Skeletal muscle tissue (tissue), 4 donors: ENCODE data around the gene GPR142. TPM values are rescaled to one million over a fixed set of nuclear protein-coding genes. Genes with fewer than 3 reads are reported as not detected.

Source experiments
- H3K27ac ChIP-seq: one replicate; pipeline ENCODE4 v1.7.0; 2013; ENCODE audit warnings: mild to moderate bottlenecking, low read depth, low read length, inconsistent platforms
- H3K27me3 ChIP-seq, 3 donors: one replicate each; pipeline ENCODE4 v1.7.0; 2013; ENCODE audit warnings: low read length in 3 of 3; ENCODE audit not compliant: control insufficient read depth in 3 of 3, insufficient read depth in 3 of 3
- H3K36me3 ChIP-seq, 3 donors: one replicate each; pipeline ENCODE4 v1.7.0; 2013; ENCODE audit warnings: low read length in 3 of 3; ENCODE audit not compliant: control insufficient read depth in 3 of 3, insufficient read depth in 3 of 3
- H3K4me1 ChIP-seq, 3 donors: one replicate each; pipeline ENCODE4 v1.7.0; 2013; ENCODE audit warnings: low read length in 3 of 3, mild to moderate bottlenecking in 3 of 3; ENCODE audit not compliant: control insufficient read depth in 3 of 3, insufficient read depth in 3 of 3
- H3K4me3 ChIP-seq, 3 donors: one replicate each; pipeline ENCODE4 v1.7.0; 2013; ENCODE audit warnings: low read length in 3 of 3
- H3K9ac ChIP-seq, 3 donors: one replicate each; pipeline ENCODE4 v1.7.0; 2013; ENCODE audit warnings: low read length in 3 of 3, mild to moderate bottlenecking in 3 of 3, moderate library complexity in 2 of 3, low read depth in 1 of 3
- H3K9me3 ChIP-seq, 3 donors: one replicate each; pipeline ENCODE4 v1.7.0; 2013; ENCODE audit warnings: low read length in 3 of 3; ENCODE audit not compliant: control insufficient read depth in 3 of 3
- total RNA-seq: library from RNA; depleted of rRNA; stranded (reverse); fragments of >200 nt; gene quantifications from one replicate; pipeline ENCODE4 v1.2.3, GENCODE V29; 2014
- donor health status: Osteomylitis.

The GPR142 gene, protein sequence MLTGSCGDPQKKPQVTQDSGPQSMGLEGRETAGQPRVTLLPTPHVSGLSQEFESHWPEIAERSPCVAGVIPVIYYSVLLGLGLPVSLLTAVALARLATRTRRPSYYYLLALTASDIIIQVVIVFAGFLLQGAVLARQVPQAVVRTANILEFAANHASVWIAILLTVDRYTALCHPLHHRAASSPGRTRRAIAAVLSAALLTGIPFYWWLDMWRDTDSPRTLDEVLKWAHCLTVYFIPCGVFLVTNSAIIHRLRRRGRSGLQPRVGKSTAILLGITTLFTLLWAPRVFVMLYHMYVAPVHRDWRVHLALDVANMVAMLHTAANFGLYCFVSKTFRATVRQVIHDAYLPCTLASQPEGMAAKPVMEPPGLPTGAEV
- not detected for total RNA-seq

DNA sequence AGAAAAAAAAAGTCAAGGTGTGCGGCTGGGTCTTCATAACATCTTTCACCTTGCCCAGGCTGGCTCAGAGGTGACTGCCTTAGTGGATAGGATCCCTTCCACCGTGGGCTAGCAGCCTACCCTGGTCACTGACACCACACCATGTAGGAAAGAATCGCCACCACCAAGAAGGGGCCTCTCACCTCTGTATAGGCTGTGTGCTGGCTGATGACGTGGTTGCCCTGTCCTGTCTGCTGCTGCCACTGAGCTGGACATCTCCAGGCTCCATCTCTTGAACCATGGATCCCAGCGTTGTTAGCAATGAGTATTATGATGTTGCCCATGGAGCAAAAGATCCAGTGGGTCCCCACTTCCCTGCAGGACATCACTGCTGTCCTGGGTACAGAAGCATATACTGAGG is at the start of gene GPR142:
Gene GPR142, plus strand, starts transcription at position 301 of the 400 bp plus-strand sequence. CDS start 2,035 bp downstream, outside the sequence.
- no peak within 1 kb of the TSS for H3K9ac ChIP-seq
- H3K4me1 ChIP-seq = peaks cover 4 to 19% (median 13%) of the 10 kb centered on the region in 3 donors
- H3K9me3 ChIP-seq = no peaks in the 10 kb centered on the region
- H3K36me3 ChIP-seq = no peaks in the 10 kb centered on the region
- no peak within 1 kb of the TSS for H3K4me3 ChIP-seq
- peaks cover 5 to 12% (median 6%) of the 10 kb centered on the region in 3 donors for H3K27me3 ChIP-seq
- H3K27ac ChIP-seq = no peak within 1 kb of the TSS

DNA sequence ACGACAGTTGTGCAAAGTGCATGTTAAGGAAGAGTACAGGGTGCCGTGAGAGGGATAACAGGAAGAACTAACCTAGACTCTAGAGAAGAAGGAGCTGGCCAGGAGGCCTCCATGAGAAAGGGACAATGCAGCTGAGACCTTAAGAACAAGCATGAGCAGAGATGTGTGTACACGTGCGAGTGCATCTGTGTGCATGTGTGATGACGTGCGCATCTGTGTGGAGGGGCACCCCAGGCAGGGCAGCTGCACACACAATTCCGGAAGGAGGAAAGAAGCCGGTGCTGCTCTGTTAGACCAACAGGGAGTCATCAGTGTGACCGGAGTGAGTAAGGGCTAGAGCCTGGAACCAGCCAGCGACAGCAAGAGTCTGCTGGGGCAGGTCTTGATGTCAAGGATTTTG is 48.9 kb upstream of the GPR142 start:
- no peak overlapping the region for H3K4me3 ChIP-seq
- no peaks in the 10 kb centered on the region for H3K9me3 ChIP-seq
- no peaks in the 10 kb centered on the region for H3K36me3 ChIP-seq
- H3K9ac ChIP-seq = no peak overlapping the region
- H3K27ac ChIP-seq = no peak overlapping the region
- H3K4me1 ChIP-seq = no peaks in the 10 kb centered on the region
- H3K27me3 ChIP-seq = peaks cover 0 to 11% (median 8%) of the 10 kb centered on the region in 3 donors

DNA sequence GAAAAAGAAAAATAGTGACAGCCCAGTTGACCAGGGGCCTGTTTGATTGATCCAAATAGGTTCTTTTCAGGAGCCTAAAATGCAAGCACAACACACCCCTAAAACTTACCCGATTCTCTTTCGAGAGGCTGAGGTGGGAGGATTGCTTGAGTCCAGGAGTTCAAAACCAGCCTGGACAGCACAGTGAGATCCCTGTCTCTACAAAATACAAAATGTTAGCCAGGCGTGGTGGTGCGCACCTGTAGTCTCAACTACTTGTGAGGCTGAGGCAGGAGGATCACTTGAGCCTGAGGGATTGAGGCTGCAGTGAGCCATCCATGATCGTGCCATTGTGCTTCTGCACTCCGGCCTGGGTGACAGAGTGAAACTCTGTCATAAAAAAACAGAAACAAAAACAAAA is 42.8 kb upstream of the GPR142 start:
- Histone ChIP-seq H3K36me3 (no peaks in the 10 kb centered on the region), H3K9ac (no peak overlapping the region), H3K4me1 (peaks cover 13 to 20% (median 19%) of the 10 kb centered on the region in 3 donors), H3K9me3 (no peaks in the 10 kb centered on the region), H3K4me3 (no peak overlapping the region), H3K27me3 (peaks cover 1 to 15% (median 6%) of the 10 kb centered on the region in 3 donors), H3K27ac (no peak overlapping the region)

DNA sequence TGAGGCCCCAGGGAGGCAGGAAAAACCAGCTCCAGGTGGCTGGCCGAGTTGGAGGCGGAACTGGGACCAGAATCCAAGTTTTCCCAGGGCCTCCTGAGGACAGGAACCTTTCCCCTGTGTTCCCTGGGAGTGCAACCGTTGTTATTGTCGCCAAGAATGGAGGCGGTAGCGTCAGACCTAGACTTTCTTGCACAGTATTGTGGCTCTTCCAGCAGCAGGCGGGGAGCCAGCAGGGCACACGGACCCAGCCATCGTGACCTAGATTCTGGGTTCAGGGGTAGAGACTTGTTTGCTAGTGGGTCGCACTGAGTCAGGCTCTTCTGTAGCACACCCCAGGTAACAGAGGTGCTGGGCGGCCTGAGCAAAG is 41.9 kb upstream of the GPR142 start:
- Histone ChIP-seq H3K9ac (peak overlapping the region in 2 of 3 donors; percentile 16 to 76), H3K9me3 (no peaks in the 10 kb centered on the region), H3K36me3 (no peaks in the 10 kb centered on the region), H3K4me3 (peak overlapping the region; percentile 48 to 71 (median 66)), H3K4me1 (peaks cover 13 to 20% (median 19%) of the 10 kb centered on the region in 3 donors), H3K27me3 (peaks cover 4 to 16% (median 8%) of the 10 kb centered on the region in 3 donors), H3K27ac (no peak overlapping the region)

DNA sequence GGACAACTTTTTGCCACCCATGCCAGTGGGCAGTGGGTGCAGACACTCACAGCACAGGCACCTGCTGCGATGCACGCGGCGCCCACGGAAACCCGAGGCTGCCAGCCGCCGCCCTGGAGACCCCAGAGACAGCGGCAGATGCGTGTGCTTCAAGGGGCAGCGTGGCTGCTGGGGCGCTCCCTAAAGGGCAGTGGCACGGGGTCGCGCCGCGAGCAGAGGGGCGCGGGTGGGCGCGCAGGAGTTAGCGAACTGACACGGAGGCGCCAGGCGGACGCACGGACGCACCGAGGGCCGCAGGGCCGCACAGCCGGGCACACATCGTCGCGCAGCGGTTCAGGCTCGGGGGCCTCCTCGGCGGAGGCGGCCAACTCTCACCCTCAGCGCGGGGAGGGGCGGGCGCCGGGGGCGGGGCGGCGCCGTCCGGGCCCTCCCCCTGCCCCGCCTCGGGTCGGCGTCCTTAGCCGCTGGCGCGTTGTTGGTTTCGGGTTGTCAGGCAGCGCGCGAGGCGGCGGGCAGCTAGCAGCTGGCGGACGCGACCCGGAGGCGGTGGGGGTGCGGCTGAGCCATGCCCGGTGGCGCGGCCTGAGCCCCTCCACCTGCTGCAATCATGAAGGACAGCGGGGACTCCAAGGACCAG is 41.4 kb upstream of the GPR142 start, which contains the start of gene KIF19:
Gene KIF19, plus strand, starts transcription at position 484 of the 637 bp plus-strand sequence. Its CDS starts 124 bp downstream, at position 608.
- Histone ChIP-seq H3K27ac (no peak within 1 kb of the TSS), H3K4me1 (peaks cover 13 to 20% (median 19%) of the 10 kb centered on the region in 3 donors), H3K9me3 (no peaks in the 10 kb centered on the region), H3K9ac (peak within 1 kb of the TSS; percentile 16 to 76 (median 57)), H3K36me3 (no peaks in the 10 kb centered on the region), H3K27me3 (peaks cover 4 to 18% (median 11%) of the 10 kb centered on the region in 3 donors), H3K4me3 (peak within 1 kb of the TSS; percentile 64 to 71 (median 66))

DNA sequence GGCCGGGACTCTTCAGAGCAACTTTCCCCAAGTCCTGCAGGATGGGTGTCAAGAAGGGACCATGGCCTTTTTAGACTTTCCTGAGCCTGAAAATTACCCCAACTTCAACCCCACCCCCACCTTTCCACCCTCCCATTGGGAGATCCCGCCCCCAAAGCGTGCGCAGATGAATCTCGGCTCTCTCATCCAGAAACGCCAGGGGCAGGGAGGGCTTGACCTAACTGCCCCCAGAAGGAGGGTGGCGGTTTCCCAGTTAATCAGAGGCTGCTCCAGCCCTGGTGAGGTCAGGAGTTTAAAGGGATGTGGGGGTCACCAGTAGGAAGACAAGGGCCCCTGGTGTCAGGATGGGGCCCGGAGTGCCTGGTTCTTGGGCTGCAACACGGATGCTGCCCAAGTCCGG is 40.8 kb upstream of the GPR142 start:
- Histone ChIP-seq H3K4me1 (peaks cover 13 to 20% (median 19%) of the 10 kb centered on the region in 3 donors), H3K4me3 (peak overlapping the region; percentile 64 to 71 (median 66)), H3K27ac (no peak overlapping the region), H3K27me3 (peaks cover 4 to 18% (median 11%) of the 10 kb centered on the region in 3 donors), H3K9me3 (no peaks in the 10 kb centered on the region), H3K36me3 (no peaks in the 10 kb centered on the region), H3K9ac (peak overlapping the region in 2 of 3 donors; percentile 57 to 72)

DNA sequence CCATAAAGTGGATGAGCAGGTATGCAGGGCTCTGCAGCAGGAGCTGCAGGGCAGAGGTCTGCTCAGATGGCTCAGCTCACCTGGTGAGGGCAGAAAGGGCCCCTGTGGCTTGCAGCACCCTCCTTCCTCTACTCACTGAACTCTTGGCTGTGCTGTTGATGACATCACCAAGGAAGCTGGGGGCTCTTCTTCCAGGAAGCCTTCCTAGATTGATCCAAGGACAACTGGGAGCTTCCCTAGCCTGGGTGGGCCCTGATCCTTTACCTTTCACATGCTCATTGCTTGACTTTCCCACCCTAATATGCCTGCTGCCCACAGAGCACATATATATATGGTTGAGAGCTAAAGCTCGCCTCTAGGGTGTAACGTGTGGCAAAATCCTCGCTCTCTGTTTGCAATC is 38.8 kb upstream of the GPR142 start:
- Histone ChIP-seq H3K27ac (no peak overlapping the region), H3K36me3 (no peaks in the 10 kb centered on the region), H3K4me1 (peaks cover 13 to 20% (median 19%) of the 10 kb centered on the region in 3 donors), H3K9me3 (no peaks in the 10 kb centered on the region), H3K27me3 (peaks cover 4 to 11% (median 7%) of the 10 kb centered on the region in 3 donors), H3K4me3 (no peak overlapping the region), H3K9ac (no peak overlapping the region)

DNA sequence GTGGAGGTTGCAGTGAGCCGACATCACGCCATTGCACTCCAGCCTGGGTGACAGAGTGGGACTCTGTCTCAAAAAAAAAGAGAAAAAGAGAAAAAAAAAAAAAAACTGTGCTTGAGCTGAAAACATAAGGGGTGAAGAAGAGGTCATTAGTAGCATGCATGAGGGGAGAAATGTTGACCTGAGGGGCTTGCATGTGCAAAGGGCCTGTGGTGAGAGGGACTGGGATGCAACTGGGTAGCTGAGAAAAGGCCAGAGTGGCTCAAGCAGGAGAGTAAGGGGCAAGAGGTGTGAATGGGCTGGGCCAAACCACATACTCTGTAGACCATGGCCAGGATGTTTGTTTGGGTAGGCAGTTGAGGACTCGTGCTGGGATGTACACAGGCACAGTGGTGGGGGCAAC is 37.9 kb upstream of the GPR142 start:
- Histone ChIP-seq H3K9ac (no peak overlapping the region), H3K9me3 (no peaks in the 10 kb centered on the region), H3K27ac (no peak overlapping the region), H3K36me3 (no peaks in the 10 kb centered on the region), H3K27me3 (peaks cover 4 to 11% (median 7%) of the 10 kb centered on the region in 3 donors), H3K4me1 (peaks cover 13 to 20% (median 19%) of the 10 kb centered on the region in 3 donors), H3K4me3 (no peak overlapping the region)

DNA sequence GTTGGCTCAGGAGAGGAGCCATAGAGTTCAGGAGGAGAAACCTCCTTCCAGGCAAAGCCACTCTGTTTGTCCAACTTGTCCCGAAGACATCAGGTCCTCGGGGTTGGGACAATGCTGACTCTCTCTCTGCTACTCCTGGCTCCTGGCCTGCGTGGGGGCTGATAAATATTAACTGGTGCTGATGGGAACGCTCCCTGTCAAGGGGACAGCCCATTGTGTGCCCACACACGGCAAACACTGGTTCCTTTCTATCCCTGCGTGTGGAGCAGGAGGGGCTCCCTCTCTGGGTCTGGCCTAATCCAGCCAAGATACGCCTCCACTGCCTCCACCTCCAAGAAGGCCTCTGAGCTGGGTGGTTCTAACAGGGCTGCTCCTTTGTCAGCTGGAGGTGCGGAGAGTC is 36.9 kb upstream of the GPR142 start:
- H3K4me1 ChIP-seq = peaks cover 7 to 16% (median 15%) of the 10 kb centered on the region in 3 donors
- no peak overlapping the region for H3K27ac ChIP-seq
- H3K9ac ChIP-seq = no peak overlapping the region
- H3K4me3 ChIP-seq = no peak overlapping the region
- no peaks in the 10 kb centered on the region for H3K36me3 ChIP-seq
- peaks cover 10 to 14% (median 12%) of the 10 kb centered on the region in 3 donors for H3K27me3 ChIP-seq
- no peaks in the 10 kb centered on the region for H3K9me3 ChIP-seq
